KOPT-K1 (cell line): Measurements from ENCODE around the gene KRT6C.
"Not testable (repeated sequence)": the region's sequence is repeated elsewhere in the genome, so short reads cannot be mapped to it uniquely, and the experiment has no call there.

Experiments used
- H3K27ac ChIP-seq: fragments of 200-600 bp; sonication (generic); 2 replicates; pipeline ENCODE4 v1.5.1; 2016; ENCODE audit warnings: antibody characterized with exemption, mild to moderate bottlenecking, low read depth, low read length; ENCODE audit not compliant: poor library complexity, severe bottlenecking
- H3K36me3 ChIP-seq: fragments of 200-600 bp; sonication (generic); 2 replicates; pipeline ENCODE4 v1.5.1; 2017; ENCODE audit warnings: antibody characterized with exemption, mild to moderate bottlenecking, low read length, moderate library complexity; ENCODE audit not compliant: insufficient read depth
- H3K9me3 ChIP-seq: fragments of 200-600 bp; sonication (generic); 2 replicates; pipeline ENCODE4 v1.5.1; 2017; ENCODE audit warnings: antibody characterized with exemption, low read length, mild to moderate bottlenecking; ENCODE audit not compliant: insufficient read depth, poor library complexity, severe bottlenecking

The KRT6C gene

GRCh38 chr12:52491495-52491894, 17.9 kb upstream of the KRT6C start:
- H3K27ac ChIP-seq, H3K9me3 ChIP-seq, H3K36me3 ChIP-seq: not testable (repeated sequence)

- no peaks in the 10 kb centered on the region for H3K36me3 ChIP-seq
- no peak overlapping the region for H3K27ac ChIP-seq
- H3K9me3 ChIP-seq, result peaks cover 4% of the 10 kb centered on the region
These were observed 15.1 kb upstream of the KRT6C start for GRCh38 chr12:52488736-52489135.

GRCh38 chr12:52487744-52488443, 14.3 kb upstream of the KRT6C start:
- not testable (repeated sequence) for H3K9me3 ChIP-seq, H3K27ac ChIP-seq

GRCh38 chr12:52487211-52487610, 13.6 kb upstream of the KRT6C start:
- Histone ChIP-seq H3K9me3 (peaks cover 4% of the 10 kb centered on the region), H3K27ac (no peak overlapping the region), H3K36me3 (no peaks in the 10 kb centered on the region)

More at GRCh38 chr12:52487744-52488443, 14.3 kb upstream of the KRT6C start:
- H3K36me3 ChIP-seq, result not testable (repeated sequence)

GRCh38 chr12:52486166-52487105, 12.8 kb upstream of the KRT6C start:
- Histone ChIP-seq H3K36me3 (no peaks in the 10 kb centered on the region), H3K27ac (no peak overlapping the region), H3K9me3 (peaks cover 4% of the 10 kb centered on the region)

- Histone ChIP-seq H3K27ac (no peak overlapping the region), H3K9me3 (peaks cover 4% of the 10 kb centered on the region), H3K36me3 (no peaks in the 10 kb centered on the region)
These were observed 6.5 kb upstream of the KRT6C start for GRCh38 chr12:52480073-52480472.

- Histone ChIP-seq H3K27ac (no peak overlapping the region), H3K9me3 (no peaks in the 10 kb centered on the region), H3K36me3 (no peaks in the 10 kb centered on the region)
These were observed 4.0 kb upstream of the KRT6C start for GRCh38 chr12:52477651-52478050.

- H3K36me3 ChIP-seq, result no peaks in the 10 kb centered on the region
- no peak overlapping the region for H3K27ac ChIP-seq
- no peaks in the 10 kb centered on the region for H3K9me3 ChIP-seq
These were observed 607 bp upstream of the KRT6C start for GRCh38 chr12:52474212-52474611.

- Histone ChIP-seq H3K27ac (no peak overlapping the region), H3K9me3 (no peaks in the 10 kb centered on the region), H3K36me3 (no peaks in the 10 kb centered on the region)
These were observed 3.8 kb downstream of the KRT6C start for GRCh38 chr12:52469853-52470252.

- H3K27ac ChIP-seq, result no peak overlapping the region
These were observed 8.7 kb downstream of the KRT6C start for GRCh38 chr12:52464897-52465296.

GRCh38 chr12:52461693-52462092, 11.9 kb downstream of the KRT6C start:
- Histone ChIP-seq H3K9me3 (no peaks in the 10 kb centered on the region), H3K36me3 (no peaks in the 10 kb centered on the region), H3K27ac (no peak overlapping the region)

More at GRCh38 chr12:52464897-52465296, 8.7 kb downstream of the KRT6C start:
- Histone ChIP-seq H3K9me3 (no peaks in the 10 kb centered on the region), H3K36me3 (no peaks in the 10 kb centered on the region)

- Histone ChIP-seq H3K9me3 (no peaks in the 10 kb centered on the region), H3K36me3 (no peaks in the 10 kb centered on the region), H3K27ac (no peak overlapping the region)
These were observed 14.7 kb downstream of the KRT6C start for GRCh38 chr12:52458861-52459260.

GRCh38 chr12:52455821-52456220, 17.8 kb downstream of the KRT6C start:
- H3K27ac ChIP-seq, result no peak overlapping the region
- no peaks in the 10 kb centered on the region for H3K9me3 ChIP-seq
- no peaks in the 10 kb centered on the region for H3K36me3 ChIP-seq

GRCh38 chr12:52454411-52455201, 19.0 kb downstream of the KRT6C start:
- Histone ChIP-seq H3K27ac (no peak overlapping the region), H3K36me3 (no peaks in the 10 kb centered on the region), H3K9me3 (no peaks in the 10 kb centered on the region)

GRCh38 chr12:52452101-52452500, 21.5 kb downstream of the KRT6C start, which contains the start of gene KRT6B:
TSS of gene KRT6B (minus strand) at chr12:52452146. CDS start at chr12:52452078, 68 bp downstream.
- Histone ChIP-seq H3K9me3 (no peaks in the 10 kb centered on the region), H3K36me3 (no peaks in the 10 kb centered on the region), H3K27ac (no peak within 1 kb of the TSS)
